ENCODE results near the gene GJA3. TPM values are rescaled to one million over a fixed set of nuclear protein-coding genes. Genes with fewer than 3 reads are reported as not detected.
"Not testable (repeated sequence)": the region's sequence is repeated elsewhere in the genome, so short reads cannot be mapped to it uniquely, and the experiment has no call there.

The GJA3 gene
- total RNA-seq, 1 donor from 2014 or later = 2.1 TPM

GRCh38 chr13:20170921-20171320 is 10.1 kb upstream of the GJA3 start:
- no peak overlapping the region for H3K4me3 ChIP-seq (ENCODE audit: low read length in 3 of 3)
- no peaks in the 10 kb centered on the region for H3K4me1 ChIP-seq (ENCODE audit: control insufficient read depth in 3 of 3, insufficient read depth in 3 of 3, low read length in 3 of 3)

GRCh38 chr13:20168396-20168795 is 7.5 kb upstream of the GJA3 start:
- Histone ChIP-seq H3K4me1 (ENCODE audit: control insufficient read depth in 3 of 3, insufficient read depth in 3 of 3, low read length in 3 of 3) (peaks cover 0 to 2% (median 0%) of the 10 kb centered on the region in 3 donors), H3K4me3 (ENCODE audit: low read length in 3 of 3) (no peak overlapping the region), H3K27ac (ENCODE audit: low read depth, low read length) (no peak overlapping the region), H3K9me3 (ENCODE audit: control insufficient read depth in 3 of 3, low read length in 3 of 3) (no peaks in the 10 kb centered on the region), H3K9ac (ENCODE audit: low read depth in 1 of 3, low read length in 3 of 3) (no peak overlapping the region), H3K27me3 (ENCODE audit: control insufficient read depth in 3 of 3, insufficient read depth in 3 of 3, low read length in 3 of 3) (peaks cover 16 to 34% (median 28%) of the 10 kb centered on the region in 3 donors), H3K36me3 (ENCODE audit: control insufficient read depth in 3 of 3, insufficient read depth in 3 of 3, low read length in 3 of 3) (no peaks in the 10 kb centered on the region)

More at GRCh38 chr13:20170921-20171320, 10.1 kb upstream of the GJA3 start:
- Histone ChIP-seq H3K27ac (ENCODE audit: low read depth, low read length) (no peak overlapping the region), H3K27me3 (ENCODE audit: control insufficient read depth in 3 of 3, insufficient read depth in 3 of 3, low read length in 3 of 3) (peaks cover 16 to 34% (median 30%) of the 10 kb centered on the region in 3 donors), H3K9ac (ENCODE audit: low read depth in 1 of 3, low read length in 3 of 3) (no peak overlapping the region), H3K9me3 (ENCODE audit: control insufficient read depth in 3 of 3, low read length in 3 of 3) (no peaks in the 10 kb centered on the region), H3K36me3 (ENCODE audit: control insufficient read depth in 3 of 3, insufficient read depth in 3 of 3, low read length in 3 of 3) (no peaks in the 10 kb centered on the region)

GRCh38 chr13:20165417-20166257 is 4.8 kb upstream of the GJA3 start:
- no peak overlapping the region for H3K4me3 ChIP-seq (ENCODE audit: low read length in 3 of 3)
- H3K36me3 ChIP-seq (ENCODE audit: control insufficient read depth in 3 of 3, insufficient read depth in 3 of 3, low read length in 3 of 3) = no peaks in the 10 kb centered on the region
- H3K4me1 ChIP-seq (ENCODE audit: control insufficient read depth in 3 of 3, insufficient read depth in 3 of 3, low read length in 3 of 3) = peaks cover 0 to 4% (median 4%) of the 10 kb centered on the region in 3 donors
- H3K27ac ChIP-seq (ENCODE audit: low read depth, low read length) = no peak overlapping the region
- H3K9ac ChIP-seq (ENCODE audit: low read depth in 1 of 3, low read length in 3 of 3) = no peak overlapping the region
- H3K27me3 ChIP-seq (ENCODE audit: control insufficient read depth in 3 of 3, insufficient read depth in 3 of 3, low read length in 3 of 3) = peaks cover 37 to 48% (median 43%) of the 10 kb centered on the region in 3 donors
- no peaks in the 10 kb centered on the region for H3K9me3 ChIP-seq (ENCODE audit: control insufficient read depth in 3 of 3, low read length in 3 of 3)

GRCh38 chr13:20161951-20162300 is 1.1 kb upstream of the GJA3 start:
- peaks cover 58 to 65% (median 62%) of the 10 kb centered on the region in 3 donors for H3K27me3 ChIP-seq (ENCODE audit: control insufficient read depth in 3 of 3, insufficient read depth in 3 of 3, low read length in 3 of 3)
- peak overlapping the region in 1 of 3 donors; percentile 22 for H3K4me3 ChIP-seq (ENCODE audit: low read length in 3 of 3)
- no peak overlapping the region for H3K27ac ChIP-seq (ENCODE audit: low read depth, low read length)
- H3K9ac ChIP-seq (ENCODE audit: low read depth in 1 of 3, low read length in 3 of 3) = no peak overlapping the region
- H3K9me3 ChIP-seq (ENCODE audit: control insufficient read depth in 3 of 3, low read length in 3 of 3) = no peaks in the 10 kb centered on the region
- H3K4me1 ChIP-seq (ENCODE audit: control insufficient read depth in 3 of 3, insufficient read depth in 3 of 3, low read length in 3 of 3) = peaks cover 0 to 8% (median 6%) of the 10 kb centered on the region in 3 donors
- no peaks in the 10 kb centered on the region for H3K36me3 ChIP-seq (ENCODE audit: control insufficient read depth in 3 of 3, insufficient read depth in 3 of 3, low read length in 3 of 3)

GRCh38 chr13:20161275-20161950 is 561 bp upstream of the GJA3 start:
- Histone ChIP-seq H3K27ac (ENCODE audit: low read depth, low read length) (no peak overlapping the region), H3K27me3 (ENCODE audit: control insufficient read depth in 3 of 3, insufficient read depth in 3 of 3, low read length in 3 of 3) (peaks cover 61 to 66% (median 66%) of the 10 kb centered on the region in 3 donors), H3K4me1 (ENCODE audit: control insufficient read depth in 3 of 3, insufficient read depth in 3 of 3, low read length in 3 of 3) (peaks cover 0 to 8% (median 6%) of the 10 kb centered on the region in 3 donors), H3K4me3 (ENCODE audit: low read length in 3 of 3) (peak overlapping the region in 2 of 3 donors; percentile 22 to 36), H3K9me3 (ENCODE audit: control insufficient read depth in 3 of 3, low read length in 3 of 3) (no peaks in the 10 kb centered on the region), H3K9ac (ENCODE audit: low read depth in 1 of 3, low read length in 3 of 3) (no peak overlapping the region), H3K36me3 (ENCODE audit: control insufficient read depth in 3 of 3, insufficient read depth in 3 of 3, low read length in 3 of 3) (no peaks in the 10 kb centered on the region)

GRCh38 chr13:20159646-20160305 is 1.1 kb downstream of the GJA3 start:
- Histone ChIP-seq H3K4me1 (ENCODE audit: control insufficient read depth in 3 of 3, insufficient read depth in 3 of 3, low read length in 3 of 3) (peaks cover 0 to 8% (median 6%) of the 10 kb centered on the region in 3 donors), H3K9ac (ENCODE audit: low read depth in 1 of 3, low read length in 3 of 3) (no peak overlapping the region), H3K27me3 (ENCODE audit: control insufficient read depth in 3 of 3, insufficient read depth in 3 of 3, low read length in 3 of 3) (peaks cover 59 to 65% (median 59%) of the 10 kb centered on the region in 3 donors), H3K4me3 (ENCODE audit: low read length in 3 of 3) (no peak overlapping the region), H3K9me3 (ENCODE audit: control insufficient read depth in 3 of 3, low read length in 3 of 3) (no peaks in the 10 kb centered on the region), H3K27ac (ENCODE audit: low read depth, low read length) (no peak overlapping the region), H3K36me3 (ENCODE audit: control insufficient read depth in 3 of 3, insufficient read depth in 3 of 3, low read length in 3 of 3) (no peaks in the 10 kb centered on the region)

- H3K4me1 ChIP-seq (ENCODE audit: control insufficient read depth in 3 of 3, insufficient read depth in 3 of 3, low read length in 3 of 3) = peaks cover 0 to 6% (median 4%) of the 10 kb centered on the region in 3 donors
- H3K27me3 ChIP-seq (ENCODE audit: control insufficient read depth in 3 of 3, insufficient read depth in 3 of 3, low read length in 3 of 3) = peaks cover 55 to 58% (median 55%) of the 10 kb centered on the region in 3 donors
- H3K4me3 ChIP-seq (ENCODE audit: low read length in 3 of 3) = no peak overlapping the region
- H3K36me3 ChIP-seq (ENCODE audit: control insufficient read depth in 3 of 3, insufficient read depth in 3 of 3, low read length in 3 of 3) = no peaks in the 10 kb centered on the region
- no peak overlapping the region for H3K27ac ChIP-seq (ENCODE audit: low read depth, low read length)
- no peak overlapping the region for H3K9ac ChIP-seq (ENCODE audit: low read depth in 1 of 3, low read length in 3 of 3)
- H3K9me3 ChIP-seq (ENCODE audit: control insufficient read depth in 3 of 3, low read length in 3 of 3) = no peaks in the 10 kb centered on the region
Measured at GRCh38 chr13:20157151-20157796, 3.6 kb downstream of the GJA3 start.

- Histone ChIP-seq H3K9me3 (ENCODE audit: control insufficient read depth in 3 of 3, low read length in 3 of 3) (no peaks in the 10 kb centered on the region), H3K36me3 (ENCODE audit: control insufficient read depth in 3 of 3, insufficient read depth in 3 of 3, low read length in 3 of 3) (no peaks in the 10 kb centered on the region), H3K27ac (ENCODE audit: low read depth, low read length) (no peak overlapping the region), H3K4me1 (ENCODE audit: control insufficient read depth in 3 of 3, insufficient read depth in 3 of 3, low read length in 3 of 3) (peaks cover 0 to 6% (median 4%) of the 10 kb centered on the region in 3 donors), H3K9ac (ENCODE audit: low read depth in 1 of 3, low read length in 3 of 3) (no peak overlapping the region), H3K4me3 (ENCODE audit: low read length in 3 of 3) (no peak overlapping the region), H3K27me3 (ENCODE audit: control insufficient read depth in 3 of 3, insufficient read depth in 3 of 3, low read length in 3 of 3) (peaks cover 51 to 55% (median 52%) of the 10 kb centered on the region in 3 donors)
Measured at GRCh38 chr13:20156702-20157101, 4.2 kb downstream of the GJA3 start.

GRCh38 chr13:20153290-20153689 is 7.6 kb downstream of the GJA3 start:
- H3K27me3 ChIP-seq (ENCODE audit: control insufficient read depth in 3 of 3, insufficient read depth in 3 of 3, low read length in 3 of 3) = peaks cover 21 to 45% (median 34%) of the 10 kb centered on the region in 3 donors
- H3K9me3 ChIP-seq (ENCODE audit: control insufficient read depth in 3 of 3, low read length in 3 of 3); H3K27ac ChIP-seq (ENCODE audit: low read depth, low read length); H3K36me3 ChIP-seq (ENCODE audit: control insufficient read depth in 3 of 3, insufficient read depth in 3 of 3, low read length in 3 of 3); H3K4me1 ChIP-seq (ENCODE audit: control insufficient read depth in 3 of 3, insufficient read depth in 3 of 3, low read length in 3 of 3); H3K4me3 ChIP-seq (ENCODE audit: low read length in 3 of 3); H3K9ac ChIP-seq (ENCODE audit: low read depth in 1 of 3, low read length in 3 of 3): not testable (repeated sequence)

Measured in skeletal muscle tissue (tissue), 4 donors.